Measurements from ENCODE around the gene VSTM2L. TPM values are rescaled to one million over a fixed set of nuclear protein-coding genes. Genes with fewer than 3 reads are reported as not detected.

VSTM2L gene
- total RNA-seq, 1 donor from 2014 or later: 2.9 TPM

DNA sequence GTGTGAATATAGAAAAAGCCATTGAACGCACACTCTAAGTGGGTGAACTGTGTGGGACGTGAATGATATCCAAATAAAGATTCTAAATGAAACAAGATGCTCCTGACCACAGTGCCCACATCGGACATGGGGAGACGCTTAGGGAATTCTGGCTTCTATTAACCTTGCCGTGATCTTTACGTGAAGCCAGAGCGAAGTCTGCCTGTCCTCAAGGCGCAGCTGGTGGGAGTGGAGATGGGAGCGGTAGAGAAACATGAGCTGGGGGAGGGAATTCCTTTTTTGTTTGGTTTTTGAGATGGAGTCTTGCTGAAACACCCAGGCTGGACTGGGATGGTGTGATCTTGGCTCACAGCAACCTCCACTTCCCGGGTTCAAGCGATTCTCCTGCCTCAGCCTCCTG lies 46.0 kb downstream of the VSTM2L start:
- Histone ChIP-seq H3K4me3 (no peak overlapping the region), H3K27me3 (no peaks in the 10 kb centered on the region), H3K9me3 (ENCODE audit: low read depth) (no peaks in the 10 kb centered on the region), H3K36me3 (no peaks in the 10 kb centered on the region), H3K27ac (no peak overlapping the region), H2AFZ (replicated peaks) (no peak overlapping the region), H3F3A (ENCODE audit: low read depth) (no peaks in the 10 kb centered on the region), H3K4me2 (no peak overlapping the region), H3K9ac (no peak overlapping the region), H4K20me1 (ENCODE audit: low read depth) (no peaks in the 10 kb centered on the region), H3K79me2 (ENCODE audit: low read depth) (no peaks in the 10 kb centered on the region), H3K4me1 (peaks cover 6% of the 10 kb centered on the region)
- TF ChIP-seq EZH2 (IDR thresholded peaks at IDR 0.05) (no peak), CTCF (IDR thresholded peaks at IDR 0.05) (no peak), EZH2phosphoT487 (IDR thresholded peaks at IDR 0.05) (no peak)
- Mint-ChIP-seq H3K4me1 (peaks cover 8% of the 10 kb centered on the region), H3K4me3 (no peak overlapping the region), H3K36me3 (peaks cover 5% of the 10 kb centered on the region), H3K27ac (no peak overlapping the region), H3K9me3 (peaks cover 28% of the 10 kb centered on the region), H3K27me3 (ENCODE audit: insufficient read depth, low read depth) (peaks cover 12% of the 10 kb centered on the region)
- no peak for DNase-seq (ENCODE audit: low spot score)

GRCh38 chr20:37954190-37954589 lies 51.3 kb downstream of the VSTM2L start:
- DNase-seq (ENCODE audit: low spot score): no peak
- Mint-ChIP-seq H3K27ac (no peak overlapping the region), H3K36me3 (no peaks in the 10 kb centered on the region), H3K4me1 (peaks cover 14% of the 10 kb centered on the region), H3K27me3 (ENCODE audit: insufficient read depth, low read depth) (peaks cover 5% of the 10 kb centered on the region), H3K9me3 (peaks cover 10% of the 10 kb centered on the region), H3K4me3 (no peak overlapping the region)
- Histone ChIP-seq H4K20me1 (ENCODE audit: low read depth) (no peaks in the 10 kb centered on the region), H3K27me3 (no peaks in the 10 kb centered on the region), H3K9me3 (ENCODE audit: low read depth) (no peaks in the 10 kb centered on the region), H3F3A (ENCODE audit: low read depth) (no peaks in the 10 kb centered on the region), H3K4me1 (peaks cover 9% of the 10 kb centered on the region), H3K27ac (no peak overlapping the region), H2AFZ (replicated peaks) (no peak overlapping the region), H3K9ac (no peak overlapping the region), H3K4me2 (no peak overlapping the region), H3K79me2 (ENCODE audit: low read depth) (no peaks in the 10 kb centered on the region), H3K36me3 (no peaks in the 10 kb centered on the region), H3K4me3 (no peak overlapping the region)
- TF ChIP-seq EZH2 (IDR thresholded peaks at IDR 0.05) (no peak), CTCF (IDR thresholded peaks at IDR 0.05) (no peak), EZH2phosphoT487 (IDR thresholded peaks at IDR 0.05) (no peak)

GRCh38 chr20:37954626-37955025 lies 51.7 kb downstream of the VSTM2L start:
- TF ChIP-seq EZH2 (IDR thresholded peaks at IDR 0.05) (no peak), CTCF (IDR thresholded peaks at IDR 0.05) (no peak), EZH2phosphoT487 (IDR thresholded peaks at IDR 0.05) (no peak)
- no peak overlapping the region for H3K9ac ChIP-seq
- peaks cover 13% of the 10 kb centered on the region for H3K4me1 ChIP-seq
- H3K36me3 ChIP-seq: no peaks in the 10 kb centered on the region
- H3K9me3 ChIP-seq (ENCODE audit: low read depth): no peaks in the 10 kb centered on the region
- no peaks in the 10 kb centered on the region for H3K27me3 ChIP-seq
- no peak overlapping the region for H3K4me3 ChIP-seq
- DNase-seq (ENCODE audit: low spot score): no peak
- H3K27me3 Mint-ChIP-seq (ENCODE audit: insufficient read depth, low read depth): peaks cover 5% of the 10 kb centered on the region
- H4K20me1 ChIP-seq (ENCODE audit: low read depth): no peaks in the 10 kb centered on the region
- no peak overlapping the region for H3K27ac ChIP-seq
- no peaks in the 10 kb centered on the region for H3K36me3 Mint-ChIP-seq
- no peak overlapping the region for H3K4me3 Mint-ChIP-seq
- H3K4me1 Mint-ChIP-seq: peaks cover 14% of the 10 kb centered on the region
- H3K4me2 ChIP-seq: no peak overlapping the region
- H2AFZ ChIP-seq (replicated peaks): no peak overlapping the region
- peaks cover 10% of the 10 kb centered on the region for H3K9me3 Mint-ChIP-seq
- no peaks in the 10 kb centered on the region for H3F3A ChIP-seq (ENCODE audit: low read depth)
- H3K79me2 ChIP-seq (ENCODE audit: low read depth): no peaks in the 10 kb centered on the region
- no peak overlapping the region for H3K27ac Mint-ChIP-seq
